ENCODE data around the gene ETV5.

ETV5 gene

GRCh38 chr3:186095561-186096081 lies 13.3 kb downstream of the ETV5 start:
- no peak for DNase-seq (ENCODE audit: low read depth)

- no peak for DNase-seq (ENCODE audit: low read depth)
Observed at GRCh38 chr3:186094696-186095425, 14.0 kb downstream of the ETV5 start.

DNA sequence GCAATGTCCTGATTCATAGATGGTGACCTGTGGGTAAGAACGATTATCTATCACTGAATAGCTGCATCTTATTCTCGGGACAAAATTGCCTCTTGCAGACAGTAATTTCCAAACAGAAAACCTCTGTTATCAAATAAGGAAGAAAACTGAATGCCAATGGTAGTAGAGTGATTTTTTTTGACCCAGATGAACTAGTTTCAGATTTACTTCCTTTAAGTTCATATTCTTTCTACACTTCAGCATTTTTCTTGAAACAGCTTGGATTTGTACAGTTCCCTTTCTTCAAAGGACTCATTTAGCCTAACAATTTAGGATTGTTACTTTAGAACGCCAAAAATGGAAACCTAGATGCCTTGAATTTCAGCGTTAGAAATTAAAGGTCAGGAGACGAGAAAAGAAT lies 14.6 kb downstream of the ETV5 start:
- DNase-seq (ENCODE audit: low read depth): no peak

DNA sequence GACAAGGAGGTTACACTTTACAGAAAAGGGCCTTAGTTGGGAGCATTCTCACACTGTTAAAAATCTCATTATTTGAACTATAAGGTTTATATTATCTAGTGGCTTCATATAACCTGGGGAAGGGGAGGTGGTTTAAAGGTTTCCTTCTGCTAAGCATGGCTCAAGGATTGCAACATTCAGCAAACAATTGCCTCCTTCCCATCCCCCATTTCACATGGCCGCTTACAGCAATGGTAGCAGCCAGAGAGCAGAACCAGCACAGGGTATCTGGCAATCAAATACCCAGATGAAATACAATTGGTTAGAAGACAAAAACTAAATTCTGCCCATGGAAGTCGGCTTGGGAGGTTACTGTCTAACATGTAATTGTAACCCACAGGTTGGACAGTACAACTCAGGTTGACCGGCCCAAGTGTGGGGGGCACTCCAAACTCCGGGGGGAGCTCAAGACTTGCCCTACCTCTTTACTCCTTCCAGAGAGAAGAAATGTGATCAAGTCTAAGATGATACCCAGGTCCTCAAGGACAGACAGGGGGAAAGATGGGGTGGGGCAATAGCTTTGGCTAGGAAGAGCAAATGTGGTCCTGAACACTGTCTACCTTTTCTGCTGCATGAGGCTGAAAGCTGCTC lies 15.5 kb downstream of the ETV5 start:
- DNase-seq (ENCODE audit: low read depth): no peak

GRCh38 chr3:186092360-186093070 lies 16.4 kb downstream of the ETV5 start:
- no peak for DNase-seq (ENCODE audit: low read depth)

DNA sequence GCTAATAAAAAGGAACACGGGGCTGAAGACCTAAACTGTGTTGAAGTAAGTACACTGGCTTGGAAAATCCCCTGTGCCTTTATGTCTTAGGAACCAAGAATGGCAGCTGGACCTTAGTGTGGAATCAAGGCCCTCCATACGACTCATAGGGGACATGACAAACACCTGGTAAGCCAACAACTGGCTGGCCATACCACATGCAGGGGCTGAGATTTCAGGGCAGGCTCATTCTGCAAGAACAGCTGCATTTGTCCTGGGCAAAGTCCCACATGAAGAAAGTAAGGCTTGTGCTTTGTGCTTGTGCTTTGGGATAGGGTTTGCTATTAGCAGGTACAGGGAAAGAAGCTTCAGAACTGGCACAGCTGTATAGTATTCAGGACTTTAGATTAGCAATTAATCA lies 18.0 kb downstream of the ETV5 start:
- no peak for DNase-seq (ENCODE audit: low read depth)

DNA sequence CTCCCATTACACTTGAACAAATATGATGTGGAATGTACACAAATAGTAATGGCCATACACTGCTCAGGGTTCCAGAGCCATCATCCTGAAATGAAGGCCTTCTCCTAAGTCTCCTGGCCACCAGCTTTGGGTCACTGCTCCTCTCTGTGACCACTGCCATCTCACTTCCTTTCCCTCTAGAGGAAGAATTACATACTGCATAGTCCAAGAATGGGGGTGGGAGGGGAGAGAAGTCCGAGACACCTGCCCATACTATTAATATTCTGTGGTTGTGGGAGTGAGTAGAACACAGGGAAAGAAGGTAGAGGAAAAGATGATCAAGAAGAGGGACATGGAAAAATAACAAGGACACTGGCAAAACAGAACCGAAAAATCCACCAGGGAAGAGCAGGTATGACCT lies 20.6 kb downstream of the ETV5 start:
- DNase-seq (ENCODE audit: low read depth): no peak

DNA sequence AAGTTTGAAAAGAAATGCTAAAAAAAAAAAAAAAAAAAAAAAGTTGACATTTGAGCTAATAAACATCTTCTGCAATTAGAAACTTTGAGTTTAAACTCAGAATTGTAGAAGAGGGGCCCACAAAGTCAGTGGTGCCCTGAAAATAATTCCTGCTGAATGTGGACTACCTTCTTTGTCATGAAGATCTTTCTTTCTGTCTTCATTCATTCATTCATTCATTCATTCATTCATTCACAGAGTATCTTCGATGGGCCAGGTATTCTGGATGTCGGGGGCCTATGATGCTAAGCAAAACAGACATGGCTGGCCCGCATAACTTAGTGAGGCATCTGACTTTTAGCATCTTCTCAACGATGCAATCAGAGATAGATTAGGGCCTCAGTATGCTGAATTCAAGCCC lies 24.6 kb downstream of the ETV5 start:
- DNase-seq (ENCODE audit: low read depth): no peak

- DNase-seq (ENCODE audit: low read depth): no peak
Observed at GRCh38 chr3:186083746-186084145, 25.1 kb downstream of the ETV5 start.

- DNase-seq (ENCODE audit: low read depth): no peak
Observed at GRCh38 chr3:186082150-186082549, 26.7 kb downstream of the ETV5 start.

- DNase-seq (ENCODE audit: low read depth): no peak
Observed at GRCh38 chr3:186081678-186082077, 27.2 kb downstream of the ETV5 start.

DNA sequence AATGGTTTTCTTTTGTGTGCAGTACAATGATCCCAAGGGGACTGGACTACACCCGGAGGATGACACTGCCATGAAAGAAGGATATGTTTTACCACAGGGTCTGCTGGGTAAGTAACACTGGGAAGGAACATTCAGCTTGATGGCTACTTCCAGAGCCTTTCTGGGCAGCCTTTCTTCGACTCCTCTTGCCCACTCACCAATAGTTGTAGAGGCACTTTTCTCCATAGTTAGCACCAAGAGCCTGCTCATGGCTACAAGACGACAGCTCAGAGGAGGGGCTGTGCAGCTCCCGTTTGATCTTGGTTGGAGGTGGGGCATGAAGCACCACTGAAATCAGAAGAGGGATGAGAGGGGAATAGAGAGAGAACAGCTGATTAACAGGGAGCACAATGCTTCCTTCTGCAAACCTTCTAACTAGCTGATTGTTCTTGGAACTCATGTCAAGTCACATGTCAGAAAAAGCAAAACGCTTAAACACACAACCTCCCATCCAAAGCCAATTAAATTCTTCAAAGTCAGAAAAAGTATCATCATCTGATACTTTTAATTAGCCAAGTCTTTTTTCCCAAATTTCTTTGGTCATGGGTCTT lies 27.9 kb downstream of the ETV5 start:
- no peak for DNase-seq (ENCODE audit: low read depth)

- DNase-seq (ENCODE audit: low read depth): no peak
Observed at GRCh38 chr3:186079925-186080324, 29.0 kb downstream of the ETV5 start.

DNA sequence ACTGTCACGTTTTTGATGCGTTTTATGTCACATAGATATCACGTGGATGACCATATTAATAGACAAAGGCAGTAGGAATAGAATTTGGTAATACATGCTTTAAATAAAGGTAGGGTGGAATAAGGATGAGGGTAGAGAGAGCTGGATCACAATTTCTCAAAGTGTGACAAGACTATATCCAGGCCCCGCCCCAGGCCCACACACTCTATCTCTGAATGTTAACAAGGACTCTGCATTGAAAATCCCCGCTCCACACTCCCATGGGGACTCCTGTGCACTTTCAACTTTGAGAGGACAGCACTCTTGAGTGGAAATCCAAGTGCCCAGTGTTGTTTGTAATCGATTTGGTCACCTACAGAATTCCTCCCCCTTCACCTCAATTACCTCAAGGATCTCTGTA lies 31.4 kb downstream of the ETV5 start:
- no peak for DNase-seq (ENCODE audit: low read depth)

GRCh38 chr3:186075931-186076567 lies 32.8 kb downstream of the ETV5 start:
- no peak for DNase-seq (ENCODE audit: low read depth)

DNA sequence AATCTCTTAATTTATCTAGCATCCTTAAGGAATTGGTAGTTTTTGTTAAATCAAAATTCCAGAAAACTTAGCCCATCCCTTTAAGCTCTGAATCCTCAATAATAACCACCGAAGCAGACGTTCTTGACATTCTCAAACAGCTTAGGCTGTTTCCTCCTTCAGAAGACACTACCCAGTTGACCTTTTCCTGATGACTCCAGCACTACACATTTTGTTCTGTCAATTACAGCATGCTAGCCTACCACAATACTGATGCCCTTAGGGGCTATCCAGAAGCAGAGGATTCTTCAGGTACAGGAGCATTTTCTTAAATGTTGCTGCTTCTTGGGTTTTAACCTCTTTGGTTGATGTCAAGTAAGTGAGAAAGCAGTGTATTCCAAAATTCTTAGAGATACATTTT lies 33.4 kb downstream of the ETV5 start:
- DNase-seq (ENCODE audit: low read depth): no peak

GRCh38 chr3:186073641-186074040 lies 35.2 kb downstream of the ETV5 start:
- DNase-seq (ENCODE audit: low read depth): no peak

DNA sequence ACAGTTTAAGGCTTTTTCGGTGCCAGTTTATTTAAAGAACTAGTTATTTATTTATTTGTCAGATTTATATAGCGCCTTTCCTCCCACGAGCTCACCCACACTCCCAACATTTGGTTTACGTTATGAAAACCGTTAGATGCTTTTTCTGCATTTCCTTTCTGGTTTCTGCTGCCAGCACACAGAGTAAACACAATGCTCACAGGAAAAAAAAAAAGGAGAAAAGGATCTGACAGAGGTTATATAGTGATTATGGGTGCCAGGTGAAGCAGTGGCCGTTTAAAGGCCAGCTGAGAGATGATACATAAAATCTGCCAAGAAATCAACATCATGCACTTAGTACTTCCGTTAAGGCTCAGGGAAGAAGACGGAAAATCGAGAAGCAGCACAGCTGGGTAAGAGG lies 37.9 kb downstream of the ETV5 start:
- DNase-seq (ENCODE audit: low read depth): no peak

DNA sequence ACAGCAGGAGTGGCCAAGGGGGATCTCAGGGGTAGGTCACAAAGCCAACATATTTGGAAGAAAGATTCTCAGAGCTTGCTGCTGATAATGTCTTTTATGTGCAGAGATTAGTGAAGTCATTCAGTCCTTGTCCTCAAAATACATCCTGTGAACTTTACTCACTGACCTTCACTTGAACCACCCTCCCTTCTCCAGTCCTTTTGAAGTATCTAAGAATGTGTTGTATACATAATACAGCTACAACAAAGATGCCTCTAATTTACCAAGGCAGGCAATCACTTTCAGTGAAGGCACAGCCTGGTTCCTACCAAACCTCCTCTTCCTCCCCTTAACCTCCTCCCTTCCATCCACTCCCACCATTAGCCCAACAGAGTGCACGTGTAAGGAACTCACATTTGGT lies 38.3 kb downstream of the ETV5 start:
- DNase-seq (ENCODE audit: low read depth): no peak

DNA sequence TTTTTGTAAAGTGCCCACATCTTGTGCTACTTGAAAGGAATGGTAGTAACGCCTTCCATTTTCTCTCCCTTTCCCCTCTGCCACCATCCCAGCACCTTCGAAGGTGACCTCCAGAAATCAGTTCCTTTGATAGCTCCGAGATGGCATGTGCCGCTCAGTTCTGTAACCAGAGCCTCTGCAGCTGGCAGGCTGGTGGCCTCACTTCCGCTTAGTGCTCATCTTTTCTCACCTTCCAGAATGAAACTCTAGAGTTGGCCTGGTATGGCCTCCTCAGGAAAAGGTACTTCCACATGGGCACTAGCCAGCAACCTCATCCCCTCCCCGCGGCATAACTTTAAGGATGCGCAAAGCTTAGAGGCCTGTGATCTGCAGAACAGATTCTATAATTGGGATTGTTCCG lies 38.8 kb downstream of the ETV5 start:
- DNase-seq (ENCODE audit: low read depth): no peak

DNA sequence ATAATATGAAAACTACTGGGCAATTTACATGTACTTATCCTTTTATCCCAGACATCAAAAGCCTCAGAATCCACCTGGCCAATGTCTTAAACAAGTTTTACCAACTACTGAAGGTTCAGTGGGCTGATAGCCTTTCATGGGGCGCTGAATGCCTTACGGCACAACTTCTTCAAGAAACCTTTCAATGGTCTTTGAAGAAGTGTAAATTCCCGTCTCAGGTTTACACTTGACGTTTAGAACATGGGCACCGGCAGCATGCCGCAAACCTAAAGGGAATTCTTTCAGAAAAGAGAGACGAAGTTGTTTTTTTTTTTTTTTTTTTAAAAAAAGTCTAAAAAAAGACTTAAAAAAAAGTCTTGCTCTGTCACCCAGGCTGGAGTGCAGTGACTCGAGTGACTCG lies 39.7 kb downstream of the ETV5 start:
- DNase-seq (ENCODE audit: low read depth): no peak

DNA sequence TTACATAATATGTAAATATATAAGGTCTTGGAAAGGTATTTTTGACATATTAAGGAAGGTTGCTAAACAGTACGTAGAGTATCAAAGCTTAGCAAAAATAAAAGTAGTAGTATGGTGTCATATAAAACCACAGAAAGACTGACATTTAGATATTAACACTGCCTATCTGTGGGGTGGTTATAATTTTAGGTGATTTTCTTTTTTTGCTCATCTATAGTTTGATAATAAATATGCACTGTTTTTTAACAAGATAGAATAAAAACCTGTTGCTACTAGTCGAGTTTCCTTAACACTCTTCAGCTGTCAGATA lies 40.7 kb downstream of the ETV5 start:
- DNase-seq (ENCODE audit: low read depth): no peak

All from stromal cell of bone marrow (primary cell).